H9 (cell line): Measurements from ENCODE around the gene GAREM1. TPM values are rescaled to one million over a fixed set of nuclear protein-coding genes. Genes with fewer than 3 reads are reported as not detected.
A peak's percentile ranks its signal among the peaks of the same experiment; 100 is the strongest.

Experiments used
- DNase-seq: peaks from one replicate; pipeline ENCODE4 v3.0.0-alpha.2; 2017
- H2AFZ ChIP-seq: one replicate; pipeline ENCODE4 v1.6.1; 2013; ENCODE audit warnings: mild to moderate bottlenecking, low read length, control low read depth, moderate library complexity
- H2AK5ac ChIP-seq: 2 replicates; pipeline ENCODE4 v1.6.1; 2013; ENCODE audit warnings: low read length, control low read depth, mixed read lengths; ENCODE audit not compliant: insufficient read length
- H2BK120ac ChIP-seq: one replicate; pipeline ENCODE4 v1.6.1; 2013; ENCODE audit warnings: low read depth, mild to moderate bottlenecking, low read length, control low read depth, inconsistent platforms; ENCODE audit not compliant: poor library complexity, severe bottlenecking
- H2BK12ac ChIP-seq: 2 replicates; pipeline ENCODE4 v1.6.1; 2013; ENCODE audit warnings: low read length, control low read depth, mixed read lengths, low read depth; ENCODE audit not compliant: insufficient read length
- H2BK15ac ChIP-seq: 2 replicates; pipeline ENCODE4 v1.6.1; 2013; ENCODE audit warnings: low read depth, low read length, control low read depth
- H2BK20ac ChIP-seq: one replicate; pipeline ENCODE4 v1.6.1; 2013; ENCODE audit warnings: low read depth, mild to moderate bottlenecking, low read length, control low read depth, inconsistent platforms; ENCODE audit not compliant: poor library complexity, severe bottlenecking
- H2BK5ac ChIP-seq: 2 replicates; pipeline ENCODE4 v1.6.1; 2013; ENCODE audit warnings: low read length, control low read depth, mixed read lengths; ENCODE audit not compliant: insufficient read length
- H3K14ac ChIP-seq: 2 replicates; pipeline ENCODE4 v1.6.1; 2013; ENCODE audit warnings: low read length, control low read depth; ENCODE audit not compliant: insufficient read depth
- H3K18ac ChIP-seq: 2 replicates; pipeline ENCODE4 v1.6.1; 2013; ENCODE audit warnings: low read depth, mild to moderate bottlenecking, mixed read lengths, low read length, control low read depth; ENCODE audit not compliant: insufficient read length
- H3K23ac ChIP-seq: 2 replicates; pipeline ENCODE4 v1.6.1; 2013; ENCODE audit warnings: low read length, control low read depth, mixed read lengths, low read depth; ENCODE audit not compliant: insufficient read length
- H3K23me2 ChIP-seq: 2 replicates; pipeline ENCODE4 v1.6.1; 2013; ENCODE audit warnings: low read depth, mild to moderate bottlenecking, mixed read lengths, low read length, control low read depth; ENCODE audit not compliant: insufficient read length, poor library complexity, severe bottlenecking
- H3K27ac ChIP-seq: 2 replicates; pipeline ENCODE4 v1.5.1; 2013; ENCODE audit warnings: low read length, control low read depth, mixed read lengths, low read depth; ENCODE audit not compliant: insufficient read length
- H3K27me3 ChIP-seq: 2 replicates; pipeline ENCODE4 v1.6.1; 2013; ENCODE audit warnings: low read length, control low read depth, inconsistent platforms; ENCODE audit not compliant: insufficient read depth
- H3K4ac ChIP-seq: 2 replicates; pipeline ENCODE4 v1.6.1; 2013; ENCODE audit warnings: low read depth, mild to moderate bottlenecking, control low read depth, inconsistent platforms, low read length, moderate library complexity
- H3K4me1 ChIP-seq: 2 replicates; pipeline ENCODE4 v1.6.1; 2013; ENCODE audit warnings: low read length, control low read depth, inconsistent platforms; ENCODE audit not compliant: insufficient read depth
- H3K4me2 ChIP-seq: 2 replicates; pipeline ENCODE4 v1.6.1; 2013; ENCODE audit warnings: low read length, control low read depth, mixed read lengths; ENCODE audit not compliant: insufficient read length, insufficient read depth
- H3K56ac ChIP-seq: 2 replicates; pipeline ENCODE4 v1.6.1; 2013; ENCODE audit warnings: low read depth, mild to moderate bottlenecking, mixed read lengths, low read length, control low read depth; ENCODE audit not compliant: insufficient read length
- H3K79me1 ChIP-seq: 2 replicates; pipeline ENCODE4 v1.6.1; 2013; ENCODE audit warnings: low read depth, mild to moderate bottlenecking, moderate library complexity, low read length, control low read depth, inconsistent platforms; ENCODE audit not compliant: insufficient read depth, poor library complexity, severe bottlenecking
- H3K79me2 ChIP-seq: 2 replicates; pipeline ENCODE4 v1.6.1; 2013; ENCODE audit warnings: low read length, control low read depth, inconsistent platforms; ENCODE audit not compliant: insufficient read depth
- H3K9ac ChIP-seq: 2 replicates; pipeline ENCODE4 v1.6.1; 2013; ENCODE audit warnings: low read length, control low read depth, mixed read lengths; ENCODE audit not compliant: insufficient read length; ENCODE audit errors: extremely low read depth
- H3K9me3 ChIP-seq: one replicate; pipeline ENCODE4 v1.6.1; 2013; ENCODE audit warnings: low read depth, low read length, inconsistent platforms; ENCODE audit not compliant: control insufficient read depth
- H3T11ph ChIP-seq: one replicate; pipeline ENCODE4 v1.6.1; 2013; ENCODE audit warnings: mild to moderate bottlenecking, low read length, control low read depth, inconsistent platforms
- H4K20me1 ChIP-seq: one replicate; pipeline ENCODE4 v1.6.1; 2013; ENCODE audit not compliant: control insufficient read depth, insufficient read length, insufficient read depth
- H4K5ac ChIP-seq: 2 replicates; pipeline ENCODE4 v1.6.1; 2013; ENCODE audit warnings: low read depth, mild to moderate bottlenecking, mixed read lengths, low read length, control low read depth; ENCODE audit not compliant: insufficient read length
- H4K8ac ChIP-seq: replicated peaks from 2 replicates; pipeline ENCODE4 v1.6.1; 2013; ENCODE audit warnings: low read length, control low read depth, mixed read lengths, low read depth; ENCODE audit not compliant: insufficient read length
- H4K91ac ChIP-seq: 2 replicates; pipeline ENCODE4 v1.6.1; 2013; ENCODE audit warnings: low read depth, mild to moderate bottlenecking, moderate library complexity, mixed read lengths, low read length, control low read depth; ENCODE audit not compliant: insufficient read length
- H3K27ac Mint-ChIP-seq, 3 experiments: 2 replicates in 2 of 3; 3 replicates in 1 of 3; pipeline ENCODE4 v1.8.0; 2020 to 2021; ENCODE audit warnings: mixed read lengths in 3 of 3, mild to moderate bottlenecking in 1 of 3, moderate library complexity in 1 of 3
- H3K27me3 Mint-ChIP-seq: 2 replicates; pipeline ENCODE4 v1.8.0; 2021; ENCODE audit warnings: low read depth, mild to moderate bottlenecking, moderate library complexity, mixed read lengths
- H3K36me3 Mint-ChIP-seq, 3 experiments: 2 replicates in 2 of 3; 3 replicates in 1 of 3; pipeline ENCODE4 v1.8.0; 2020 to 2021; ENCODE audit warnings: low read depth in 3 of 3, mixed read lengths in 3 of 3; ENCODE audit not compliant: insufficient read depth in 1 of 3
- H3K4me1 Mint-ChIP-seq, 2 experiments: 2 replicates each; pipeline ENCODE4 v1.8.0; 2020; ENCODE audit warnings: mixed read lengths in 2 of 2
- H3K4me3 Mint-ChIP-seq, 2 experiments: 2 replicates in 1 of 2; 3 replicates in 1 of 2; pipeline ENCODE4 v1.8.0; 2020 to 2021; ENCODE audit warnings: mild to moderate bottlenecking in 2 of 2, mixed read lengths in 2 of 2, moderate library complexity in 1 of 2
- H3K9me3 Mint-ChIP-seq, 2 experiments: 2 replicates in 1 of 2; 3 replicates in 1 of 2; pipeline ENCODE4 v1.8.0; 2020; ENCODE audit warnings: mild to moderate bottlenecking in 2 of 2, mixed read lengths in 2 of 2, moderate library complexity in 1 of 2
- WGBS: extraction: QIAGEN DNeasy Blood & Tissue Kit; methylation state at CpG from one replicate; pipeline ENCODE4 v1.1.7; 2013; ENCODE audit warnings: missing lambda C conversion rate, low lambda C conversion rate, mixed read lengths; ENCODE audit not compliant: insufficient read length; ENCODE audit errors: extremely low coverage; 5-methylcytosine and 5-hydroxymethylcytosine counted together
- total RNA-seq: library from RNA; stranded (reverse); gene quantifications from 2 replicates; pipeline ENCODE4 v1.2.1, GENCODE V29; 2021
- TF ChIP-seq, protein P1 (sequence below): fragments of 200-600 bp; sonication (generic); conservative IDR thresholded peaks from 3 replicates; pipeline ENCODE4 v1.8.0; 2021; ENCODE audit warnings: antibody characterized with exemption, mild to moderate bottlenecking

The GAREM1 gene
- total RNA-seq, 1 experiment from 2014 or later: 4.4 TPM

DNA sequence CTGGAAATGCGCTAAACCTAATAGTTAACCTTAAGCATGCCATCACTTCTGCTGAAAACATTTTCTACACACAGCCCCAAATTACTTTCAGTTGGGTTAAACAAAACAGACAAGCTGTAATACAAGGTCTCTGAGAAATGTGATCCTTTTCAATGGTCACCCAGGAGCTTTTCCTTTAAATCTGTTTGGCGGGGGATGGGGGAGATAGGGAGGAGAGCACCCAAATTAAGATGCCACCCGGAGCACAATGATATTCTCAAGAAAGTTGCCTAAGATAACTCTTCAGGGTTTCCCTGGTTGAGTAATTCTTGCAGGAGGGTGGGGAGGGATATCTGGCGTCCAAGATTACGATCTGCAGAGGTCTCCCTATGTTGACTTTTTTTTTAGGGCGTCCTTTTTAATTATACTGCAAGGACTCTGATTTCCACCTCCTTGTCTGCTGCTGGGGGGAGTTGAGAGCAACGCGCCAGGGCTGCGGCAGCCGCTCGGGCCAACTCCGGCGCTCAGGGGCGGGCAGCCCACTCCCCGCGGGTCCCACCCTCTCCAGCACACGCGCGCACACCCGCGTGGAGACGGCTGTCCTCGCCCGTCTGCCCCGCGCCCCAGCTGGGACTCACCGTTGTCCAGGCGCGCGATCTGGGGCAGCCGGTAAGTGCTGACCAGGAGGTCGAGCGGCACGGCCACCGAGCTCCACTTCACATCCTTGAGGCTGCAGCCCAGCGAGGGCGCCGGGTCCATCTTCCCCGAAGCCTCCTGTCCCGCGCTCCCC, 807 bp downstream of the GAREM1 start:
- Mint-ChIP-seq H3K4me1 (peaks cover 34 to 36% of the 10 kb centered on the region in 2 experiments), H3K27me3 (peaks cover 48% of the 10 kb centered on the region), H3K4me3 (peak overlapping the region; percentile 72 to 90), H3K27ac (no peak overlapping the region), H3K9me3 (no peaks in the 10 kb centered on the region; a peak in 1 of 5 replicates), H3K36me3 (peaks cover 0 to 3% (median 0%) of the 10 kb centered on the region in 3 experiments; a peak in 1 of 7 replicates)
- H3K79me1 ChIP-seq: no peaks in the 10 kb centered on the region
- no peak overlapping the region for H2AK5ac ChIP-seq
- no peak overlapping the region for H3K56ac ChIP-seq
- H3K23ac ChIP-seq: no peak overlapping the region
- H3K18ac ChIP-seq: no peak overlapping the region
- H3K4me1 ChIP-seq: peaks cover 10% of the 10 kb centered on the region; the same call in 1 of the 2 replicates
- no peak overlapping the region for H2BK5ac ChIP-seq
- H3K9ac ChIP-seq: no peak overlapping the region
- H2BK12ac ChIP-seq: no peak overlapping the region
- H3K79me2 ChIP-seq: 0 out of 2 replicates have a peak, but pooled peaks cover 3% of the 10 kb centered on the region
- TF ChIP-seq, protein P1, sequence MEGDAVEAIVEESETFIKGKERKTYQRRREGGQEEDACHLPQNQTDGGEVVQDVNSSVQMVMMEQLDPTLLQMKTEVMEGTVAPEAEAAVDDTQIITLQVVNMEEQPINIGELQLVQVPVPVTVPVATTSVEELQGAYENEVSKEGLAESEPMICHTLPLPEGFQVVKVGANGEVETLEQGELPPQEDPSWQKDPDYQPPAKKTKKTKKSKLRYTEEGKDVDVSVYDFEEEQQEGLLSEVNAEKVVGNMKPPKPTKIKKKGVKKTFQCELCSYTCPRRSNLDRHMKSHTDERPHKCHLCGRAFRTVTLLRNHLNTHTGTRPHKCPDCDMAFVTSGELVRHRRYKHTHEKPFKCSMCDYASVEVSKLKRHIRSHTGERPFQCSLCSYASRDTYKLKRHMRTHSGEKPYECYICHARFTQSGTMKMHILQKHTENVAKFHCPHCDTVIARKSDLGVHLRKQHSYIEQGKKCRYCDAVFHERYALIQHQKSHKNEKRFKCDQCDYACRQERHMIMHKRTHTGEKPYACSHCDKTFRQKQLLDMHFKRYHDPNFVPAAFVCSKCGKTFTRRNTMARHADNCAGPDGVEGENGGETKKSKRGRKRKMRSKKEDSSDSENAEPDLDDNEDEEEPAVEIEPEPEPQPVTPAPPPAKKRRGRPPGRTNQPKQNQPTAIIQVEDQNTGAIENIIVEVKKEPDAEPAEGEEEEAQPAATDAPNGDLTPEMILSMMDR: no peak
- no peak overlapping the region for H3T11ph ChIP-seq
- H3K14ac ChIP-seq: peak overlapping the region; percentile 5; the same call in 1 of the 2 replicates
- H3K27me3 ChIP-seq: peaks cover 3% of the 10 kb centered on the region; the same call in 1 of the 2 replicates
- DNase-seq: peak; percentile 46
- no peak overlapping the region for H3K27ac ChIP-seq
- H3K9me3 ChIP-seq: no peaks in the 10 kb centered on the region
- H2BK120ac ChIP-seq: no peak overlapping the region
- no peaks in the 10 kb centered on the region for H4K20me1 ChIP-seq
- no peak overlapping the region for H2BK15ac ChIP-seq
- H4K5ac ChIP-seq: no peak overlapping the region
- peaks cover 8% of the 10 kb centered on the region for H3K23me2 ChIP-seq
- H4K8ac ChIP-seq: no peak overlapping the region
- H3K4me2 ChIP-seq: peak overlapping the region; percentile 69
- H3K4ac ChIP-seq: no peak overlapping the region
- H2AFZ ChIP-seq: no peak overlapping the region
- no CpG with 5 or more reads among the region's 41 CpGs for WGBS
- H2BK20ac ChIP-seq: no peak overlapping the region
- no peak overlapping the region for H4K91ac ChIP-seq
